Astrocyte of the spinal cord (primary cell): ENCODE results near the gene DDA1.
"Not testable (repeated sequence)": the region's sequence is repeated elsewhere in the genome, so short reads cannot be mapped to it uniquely, and the experiment has no call there.

Experiments
- DNase-seq: peaks from one replicate; pipeline ENCODE4 v3.0.0; 2011; ENCODE audit warnings: low read depth, low spot score
- H3K4me3 ChIP-seq: 2 replicates; pipeline ENCODE4 v1.5.1; 2011; ENCODE audit warnings: low read depth, mild to moderate bottlenecking, low read length, moderate library complexity
- CTCF ChIP-seq: IDR thresholded peaks from 2 replicates; pipeline ENCODE4 v1.5.1; 2012; ENCODE audit warnings: low read depth, mild to moderate bottlenecking, low read length, inconsistent platforms
- in situ Hi-C: cut with HindIII; loops from 2 replicates; pipeline ENCODE4 v1.10.0; 2017; ENCODE audit warnings: low sequenced_read_pairs

The DDA1 gene

DNA sequence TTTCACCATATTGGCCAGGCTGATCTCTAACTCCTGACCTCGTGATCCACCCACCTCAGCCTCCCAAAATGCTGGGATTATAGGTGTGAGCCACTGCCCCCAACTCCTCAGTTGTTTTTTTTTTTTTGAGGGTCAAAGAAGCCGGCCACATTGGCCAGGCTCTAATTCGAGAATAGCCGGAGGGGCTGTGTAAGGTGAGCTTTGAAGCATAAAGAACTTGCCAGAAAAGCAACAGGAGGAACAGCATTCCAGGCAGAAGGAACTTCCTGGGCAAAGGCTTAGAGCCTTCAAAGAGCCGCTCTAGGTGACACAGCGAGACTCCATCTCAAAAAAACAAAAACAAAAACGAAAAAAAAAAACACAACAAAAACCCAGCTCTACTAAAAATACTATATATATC is 43.3 kb upstream of the DDA1 start:
- DNase-seq = no peak
- H3K4me3 ChIP-seq = no peak overlapping the region
- in situ Hi-C loops = no loop called here
- TF ChIP-seq CTCF = no peak

DNA sequence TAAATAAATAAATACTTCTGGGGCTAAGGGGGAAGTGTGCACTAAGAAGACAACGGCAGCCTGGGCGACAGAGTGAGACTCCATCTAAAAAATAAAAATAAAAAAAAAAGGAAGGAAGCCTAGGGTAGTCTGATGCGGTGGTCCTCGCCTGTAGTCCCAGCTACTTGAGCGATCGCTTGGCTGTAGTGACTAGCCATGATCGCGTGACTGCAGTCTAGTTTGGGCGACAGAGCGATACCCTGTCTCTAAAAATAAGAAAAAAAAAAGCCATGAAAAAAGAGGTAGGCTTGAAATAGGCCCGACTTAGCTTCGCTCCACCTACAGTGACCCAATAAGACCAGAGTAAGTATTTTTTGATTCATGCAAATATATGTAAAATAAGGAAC is 42.8 kb upstream of the DDA1 start:
- in situ Hi-C loops = no loop called here
- DNase-seq = no peak
- no peak for TF ChIP-seq CTCF

DNA sequence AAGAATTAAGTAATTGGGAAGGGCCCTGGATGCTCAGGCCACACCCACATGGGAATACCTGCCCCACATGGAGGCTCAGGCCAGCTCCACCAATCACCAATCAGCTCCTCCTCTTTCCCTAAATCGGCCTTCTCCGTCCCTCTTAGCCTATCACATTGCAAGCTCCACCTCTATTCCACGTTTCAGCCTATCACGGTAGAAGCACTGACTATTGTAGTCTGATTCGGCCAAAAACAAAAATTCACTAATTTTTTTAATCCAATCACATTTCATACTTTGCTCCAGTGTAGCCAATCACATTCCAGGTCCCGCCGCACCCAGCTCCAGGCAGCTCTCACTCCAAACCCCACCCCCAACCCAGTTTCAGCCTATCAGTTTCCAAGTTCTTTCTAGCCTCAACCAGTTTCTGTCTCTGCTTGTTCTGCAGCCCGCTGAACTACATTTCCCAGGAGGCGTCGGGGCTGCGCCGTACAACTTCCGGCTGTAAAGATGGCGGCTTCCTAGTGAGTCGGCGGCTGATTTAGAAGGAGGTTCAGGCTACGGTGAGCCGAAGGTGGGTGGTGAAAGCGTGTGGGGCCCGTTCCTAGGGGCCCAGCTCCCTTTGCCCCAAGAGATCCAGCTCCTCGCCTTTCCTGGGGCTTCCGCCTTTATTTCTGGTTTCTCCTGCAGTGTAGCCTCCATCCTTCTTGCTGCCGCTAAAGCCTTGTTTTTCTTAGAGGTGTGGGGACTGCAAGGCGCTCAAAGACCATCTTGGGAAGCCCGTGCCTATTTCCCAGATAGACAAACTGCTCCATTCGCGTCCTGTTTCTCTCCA is 42.2 kb upstream of the DDA1 start, which contains the start of gene BABAM1:
Gene BABAM1, plus strand, starts transcription at position 469 of the 814 bp plus-strand sequence. CDS start 1,364 bp downstream, outside the sequence.
- no peak for TF ChIP-seq CTCF

More for the DNA sequence above, 42.8 kb upstream of the DDA1 start:
- no peak overlapping the region for H3K4me3 ChIP-seq

DNA sequence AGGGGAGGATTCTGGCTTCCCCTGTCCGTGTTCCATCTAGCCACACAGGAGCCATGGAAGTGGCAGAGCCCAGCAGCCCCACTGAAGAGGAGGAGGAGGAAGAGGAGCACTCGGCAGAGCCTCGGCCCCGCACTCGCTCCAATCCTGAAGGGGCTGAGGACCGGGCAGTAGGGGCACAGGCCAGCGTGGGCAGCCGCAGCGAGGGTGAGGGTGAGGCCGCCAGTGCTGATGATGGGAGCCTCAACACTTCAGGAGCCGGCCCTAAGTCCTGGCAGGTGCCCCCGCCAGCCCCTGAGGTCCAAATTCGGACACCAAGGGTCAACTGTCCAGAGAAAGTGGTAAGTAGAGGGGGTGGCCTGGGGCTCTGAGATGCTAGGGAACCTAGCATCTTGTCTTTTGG is 40.6 kb upstream of the DDA1 start:
- in situ Hi-C loops = no loop called here
- no peak for DNase-seq
- no peak overlapping the region for H3K4me3 ChIP-seq
- TF ChIP-seq CTCF = no peak

More for the DNA sequence above, 42.2 kb upstream of the DDA1 start, which contains the start of gene BABAM1:
- H3K4me3 ChIP-seq = peak within 1 kb of the TSS; percentile 98
- DNase-seq = peak; percentile 99
- in situ Hi-C loops = no loop called here

GRCh38 chr19:17274892-17275291 is 34.5 kb upstream of the DDA1 start:
- H3K4me3 ChIP-seq, in situ Hi-C loops, DNase-seq: not testable (repeated sequence)

DNA sequence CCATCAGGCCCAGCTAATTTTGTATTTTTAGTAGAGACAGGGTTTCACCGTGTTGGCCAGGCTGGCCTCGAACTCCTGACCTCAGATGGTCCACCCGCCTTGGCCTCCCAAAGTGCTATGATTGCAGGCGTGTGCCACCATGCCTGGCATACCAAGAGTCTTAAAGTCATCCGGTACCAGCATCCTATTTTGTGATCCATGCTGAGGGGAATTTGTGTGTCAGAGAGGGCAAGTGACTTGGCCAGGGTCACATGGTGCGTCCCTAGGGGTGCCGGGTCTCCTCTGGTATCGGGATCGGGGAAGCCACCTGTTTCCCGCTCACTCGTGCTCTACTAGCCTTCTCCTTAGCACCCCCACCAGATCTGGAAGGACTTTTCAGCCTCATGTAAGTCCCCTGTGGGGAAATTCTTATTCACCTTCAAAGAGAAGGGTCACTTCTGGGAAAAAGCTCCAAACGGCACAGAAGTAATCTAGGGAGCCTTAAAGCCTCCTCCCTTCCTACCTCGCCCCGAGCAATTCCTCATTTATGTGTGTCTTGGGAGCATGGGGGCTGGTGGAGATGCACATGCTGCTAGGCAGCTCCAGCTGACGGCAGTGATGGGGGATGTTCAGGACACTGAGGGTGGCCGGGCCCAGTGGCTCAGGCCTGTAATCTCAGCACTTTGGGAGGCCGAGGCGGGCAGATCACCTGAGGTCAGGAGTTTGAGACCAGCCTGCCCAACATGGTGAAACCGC is 33.8 kb upstream of the DDA1 start:
- DNase-seq = no peak
- H3K4me3 ChIP-seq = no peak overlapping the region
- in situ Hi-C loops = no loop called here
- no peak for TF ChIP-seq CTCF

GRCh38 chr19:17279436-17279835 is 29.9 kb upstream of the DDA1 start:
- DNase-seq = no peak
- in situ Hi-C loops = no loop called here
- no peak for TF ChIP-seq CTCF
- no peak overlapping the region for H3K4me3 ChIP-seq
